CD4-positive, alpha-beta T cell treated with Interleukin-15 for 1 hour (primary cell): ENCODE data around the gene ZNF333.
"Not testable (repeated sequence)": the region's sequence is repeated elsewhere in the genome, so short reads cannot be mapped to it uniquely, and the experiment has no call there.

ENCODE experiments used
- DNase-seq: peaks from one replicate; pipeline ENCODE4 v3.0.0-alpha.2; 2020

The ZNF333 gene

GRCh38 chr19:14770136-14770535 is 80.3 kb downstream of the ZNF333 start:
- no peak for DNase-seq

- DNase-seq: no peak
Observed at GRCh38 chr19:14770944-14771839, 81.3 kb downstream of the ZNF333 start.

GRCh38 chr19:14772467-14772866 is 82.6 kb downstream of the ZNF333 start:
- no peak for DNase-seq

GRCh38 chr19:14772995-14773394 is 83.1 kb downstream of the ZNF333 start:
- no peak for DNase-seq

GRCh38 chr19:14773722-14774121 is 83.9 kb downstream of the ZNF333 start:
- DNase-seq: not testable (repeated sequence)

- DNase-seq: no peak
Observed at GRCh38 chr19:14774373-14774772, 84.5 kb downstream of the ZNF333 start.

GRCh38 chr19:14775326-14775725 is 85.5 kb downstream of the ZNF333 start:
- not testable (repeated sequence) for DNase-seq

GRCh38 chr19:14775869-14776586 is 86.2 kb downstream of the ZNF333 start:
- DNase-seq: peak; percentile 33

GRCh38 chr19:14777645-14778044 is 87.8 kb downstream of the ZNF333 start:
- DNase-seq: not testable (repeated sequence)

- not testable (repeated sequence) for DNase-seq
Observed at GRCh38 chr19:14778110-14778845, 88.4 kb downstream of the ZNF333 start, which contains the start of gene ADGRE2. ADGRE2 (minus strand) TSS chr19:14778560; CDS start chr19:14776756, 1,804 bp downstream.

- no peak for DNase-seq
Observed at GRCh38 chr19:14779151-14779550, 89.3 kb downstream of the ZNF333 start.

- DNase-seq: not testable (repeated sequence)
Observed at GRCh38 chr19:14780622-14781225, 90.9 kb downstream of the ZNF333 start.

- not testable (repeated sequence) for DNase-seq
Observed at GRCh38 chr19:14781713-14782536, 92.1 kb downstream of the ZNF333 start.

- DNase-seq: no peak
Observed at GRCh38 chr19:14782626-14783409, 93.0 kb downstream of the ZNF333 start.
